HEK293 (cell line): Measurements from ENCODE around the gene LCORL.

Experiments used
- CTCF ChIA-PET: fragments of 350-600 bp; formaldehyde crosslinking; extraction: SDS; loops from one replicate; lab custom pipeline; 2021; ENCODE audit warnings: antibody characterized with exemption; lab: Yijun Ruan, JAX
- POLR2A ChIA-PET: fragments of 300-600 bp; formaldehyde crosslinking; extraction: SDS; loops from one replicate; lab custom pipeline; 2020; ENCODE audit warnings: antibody characterized with exemption, inconsistent platforms; lab: Yijun Ruan, JAX
- H3K27ac ChIP-seq: fragments of 200-500 bp; sonication (Bioruptor generic); 2 replicates; pipeline ENCODE4 v1.5.1; 2014; ENCODE audit warnings: low read depth, low read length, control low read depth, inconsistent platforms; ENCODE audit errors: extremely low read depth
- H3K36me3 ChIP-seq, 2 experiments: fragments of 200-500 bp in 1 of 2; sonication (Bioruptor generic) in 1 of 2; 1 replicate in 1 of 2; 2 replicates in 1 of 2; pipeline ENCODE4 v1.5.1; 2014 to 2017; ENCODE audit warnings: inconsistent platforms in 2 of 2, low read length in 2 of 2; ENCODE audit not compliant: control insufficient read depth in 2 of 2, insufficient read depth in 1 of 2
- H3K4me1 ChIP-seq: fragments of 200-500 bp; sonication (Bioruptor generic); 2 replicates; pipeline ENCODE4 v1.5.1; 2014; ENCODE audit warnings: mild to moderate bottlenecking, low read length, inconsistent platforms; ENCODE audit not compliant: control insufficient read depth, insufficient read depth
- H3K4me3 ChIP-seq: 2 replicates; pipeline ENCODE4 v1.5.1; 2011; ENCODE audit warnings: low read depth, mild to moderate bottlenecking, control low read depth, low read length, moderate library complexity
- H3K9me3 ChIP-seq: fragments of 200-500 bp; sonication (Bioruptor generic); 2 replicates; pipeline ENCODE4 v1.5.1; 2014; ENCODE audit warnings: low read depth, low read length, inconsistent platforms; ENCODE audit not compliant: control insufficient read depth, insufficient read depth
- BCL6B ChIP-seq: fragments of 450-650 bp; formaldehyde crosslinking; IDR thresholded peaks from 2 replicates; pipeline ENCODE4 v1.5.1; 2017; ENCODE audit warnings: missing biosample characterization, missing genetic modification characterization
- HIC1 ChIP-seq: fragments of 450-650 bp; formaldehyde crosslinking; IDR thresholded peaks from 2 replicates; pipeline ENCODE4 v1.5.1; 2016; ENCODE audit warnings: missing biosample characterization, missing genetic modification characterization
- PBX3 ChIP-seq: sonication (generic); formaldehyde crosslinking; IDR thresholded peaks from 2 replicates; pipeline ENCODE4 v1.8.1; 2022; ENCODE audit warnings: mild to moderate bottlenecking, moderate library complexity, missing genetic modification reagents
- TSHZ1 ChIP-seq: fragments of 450-650 bp; formaldehyde crosslinking; IDR thresholded peaks from 2 replicates; pipeline ENCODE4 v1.5.1; 2016; ENCODE audit warnings: missing biosample characterization, missing genetic modification characterization, borderline replicate concordance
- ZBTB17 ChIP-seq: fragments of 450-650 bp; formaldehyde crosslinking; IDR thresholded peaks from 2 replicates; pipeline ENCODE4 v1.5.1; 2016; ENCODE audit warnings: missing biosample characterization, missing genetic modification characterization
- ZEB2 ChIP-seq: fragments of 450-650 bp; formaldehyde crosslinking; IDR thresholded peaks from 2 replicates; pipeline ENCODE4 v1.5.1; 2016; ENCODE audit warnings: missing biosample characterization, missing genetic modification characterization
- ZNF146 ChIP-seq: fragments of 450-650 bp; formaldehyde crosslinking; IDR thresholded peaks from 2 replicates; pipeline ENCODE4 v1.5.1; 2016; ENCODE audit warnings: missing biosample characterization, missing genetic modification characterization
- ZNF148 ChIP-seq: fragments of 450-650 bp; formaldehyde crosslinking; IDR thresholded peaks from 2 replicates; pipeline ENCODE4 v1.5.0; 2017; ENCODE audit warnings: missing biosample characterization, missing genetic modification characterization, borderline replicate concordance
- ZNF18 ChIP-seq: fragments of 450-650 bp; formaldehyde crosslinking; IDR thresholded peaks from 2 replicates; pipeline ENCODE4 v1.5.1; 2016; ENCODE audit warnings: missing biosample characterization, missing genetic modification characterization
- ZNF184 ChIP-seq: fragments of 450-650 bp; IDR thresholded peaks from 2 replicates; pipeline ENCODE4 v1.5.1; 2018; ENCODE audit warnings: missing biosample characterization, mild to moderate bottlenecking, missing genetic modification characterization
- ZNF2 ChIP-seq: fragments of 450-650 bp; formaldehyde crosslinking; IDR thresholded peaks from 2 replicates; pipeline ENCODE4 v1.5.1; 2016; ENCODE audit warnings: missing biosample characterization, missing genetic modification characterization
- ZNF362 ChIP-seq: fragments of 450-650 bp; formaldehyde crosslinking; IDR thresholded peaks from 2 replicates; pipeline ENCODE4 v1.5.1; 2016; ENCODE audit warnings: missing biosample characterization, missing genetic modification characterization
- ZNF423 ChIP-seq: fragments of 450-650 bp; formaldehyde crosslinking; IDR thresholded peaks from 2 replicates; pipeline ENCODE4 v1.5.1; 2016; ENCODE audit warnings: missing biosample characterization, missing genetic modification characterization
- ZNF433 ChIP-seq: fragments of 450-650 bp; formaldehyde crosslinking; IDR thresholded peaks from 2 replicates; pipeline ENCODE4 v1.5.1; 2016; ENCODE audit warnings: missing biosample characterization, missing genetic modification characterization, low read depth
- ZNF513 ChIP-seq: fragments of 450-650 bp; IDR thresholded peaks from 2 replicates; pipeline ENCODE4 v1.5.1; 2018; ENCODE audit warnings: missing biosample characterization, missing genetic modification characterization
- ZNF529 ChIP-seq: fragments of 450-650 bp; formaldehyde crosslinking; IDR thresholded peaks from 2 replicates; pipeline ENCODE4 v1.5.1; 2017; ENCODE audit warnings: missing genetic modification characterization, missing biosample characterization; ENCODE audit not compliant: insufficient replicate concordance
- ZNF530 ChIP-seq: fragments of 450-650 bp; formaldehyde crosslinking; IDR thresholded peaks from 2 replicates; pipeline ENCODE4 v1.5.1; 2016; ENCODE audit warnings: low read depth, missing biosample characterization, missing genetic modification characterization
- ZNF544 ChIP-seq: fragments of 450-650 bp; formaldehyde crosslinking; IDR thresholded peaks from 2 replicates; pipeline ENCODE4 v1.5.0; 2017; ENCODE audit warnings: missing biosample characterization, missing genetic modification characterization
- ZNF658 ChIP-seq: fragments of 450-650 bp; formaldehyde crosslinking; IDR thresholded peaks from 2 replicates; pipeline ENCODE4; 2016; ENCODE audit warnings: missing biosample characterization, missing genetic modification characterization
- ZNF677 ChIP-seq: fragments of 450-650 bp; IDR thresholded peaks from 2 replicates; pipeline ENCODE4 v1.5.0; 2018; ENCODE audit warnings: missing biosample characterization, mild to moderate bottlenecking, missing genetic modification characterization, moderate library complexity

The LCORL gene

GRCh38 chr4:18042012-18042411 lies 20.5 kb upstream of the LCORL start (continued):
- TF ChIP-seq ZNF544 (tag by site-specific recombination) (no peak), ZNF513 (tag by site-specific recombination) (no peak), ZNF148 (tag by site-specific recombination) (no peak), ZNF2 (no peak), ZEB2 (no peak), ZNF184 (no peak), HIC1 (tag by site-specific recombination) (no peak), ZNF146 (no peak), TSHZ1 (tag by site-specific recombination) (no peak), ZNF18 (tag by site-specific recombination) (no peak)

GRCh38 chr4:18041114-18041513 lies 19.6 kb upstream of the LCORL start:
- no peaks in the 10 kb centered on the region for H3K4me1 ChIP-seq
- no peaks in the 10 kb centered on the region for H3K36me3 ChIP-seq
- CTCF ChIA-PET: no interaction called here
- no peak overlapping the region for H3K27ac ChIP-seq
- POLR2A ChIA-PET: no interaction called here
- H3K9me3 ChIP-seq: no peaks in the 10 kb centered on the region
- no peak overlapping the region for H3K4me3 ChIP-seq
- TF ChIP-seq BCL6B (tag by site-specific recombination): no peak
- no peak for TF ChIP-seq ZNF433
- TF ChIP-seq ZNF423 (tag by site-specific recombination): no peak
- no peak for TF ChIP-seq ZNF529 (tag by site-specific recombination)
- TF ChIP-seq PBX3 (CRISPR knock-in tag): no peak
- no peak for TF ChIP-seq ZNF677 (tag by site-specific recombination)
- TF ChIP-seq ZNF530: no peak
- TF ChIP-seq ZNF658 (tag by site-specific recombination): no peak
- TF ChIP-seq ZNF362 (tag by site-specific recombination): no peak
- no peak for TF ChIP-seq ZBTB17
